ENCODE data around the gene PCDHB9.
"Not testable (repeated sequence)": the region's sequence is repeated elsewhere in the genome, so short reads cannot be mapped to it uniquely, and the experiment has no call there.

DNA sequence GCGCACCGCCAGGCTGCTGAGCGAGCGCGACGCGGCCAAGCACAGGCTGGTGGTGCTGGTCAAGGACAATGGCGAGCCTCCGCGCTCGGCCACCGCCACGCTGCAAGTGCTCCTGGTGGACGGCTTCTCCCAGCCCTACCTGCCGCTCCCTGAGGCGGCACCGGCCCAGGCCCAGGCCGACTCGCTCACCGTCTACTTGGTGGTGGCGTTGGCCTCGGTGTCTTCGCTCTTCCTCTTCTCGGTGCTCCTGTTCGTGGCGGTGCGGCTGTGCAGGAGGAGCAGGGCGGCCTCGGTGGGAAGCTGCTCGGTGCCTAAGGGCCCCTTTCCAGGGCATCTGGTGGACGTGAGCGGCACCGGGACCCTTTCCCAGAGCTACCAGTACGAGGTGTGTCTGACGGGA lies 14.7 kb downstream of the PCDHB9 start:
- not testable (repeated sequence) for TF ChIP-seq CTCF, POLR2A (IDR thresholded peaks at IDR 0.05)

Measured in thyroid gland (tissue), 4 donors.